Limb (tissue), 2 donors: ENCODE data around the gene TBXAS1.

ENCODE experiments used
- DNase-seq, 2 donors: peaks; one replicate each; pipeline ENCODE4 v3.0.0-alpha.2; 2016; ENCODE audit errors: extremely low spot score in 2 of 2

The TBXAS1 gene

GRCh38 chr7:140047197-140047596 lies 218.1 kb downstream of the TBXAS1 start:
- no peak for DNase-seq

GRCh38 chr7:140048138-140048537 lies 219.1 kb downstream of the TBXAS1 start:
- DNase-seq: no peak

GRCh38 chr7:140048989-140049338 lies 219.9 kb downstream of the TBXAS1 start:
- DNase-seq: no peak

- no peak for DNase-seq
These were observed 220.4 kb downstream of the TBXAS1 start for GRCh38 chr7:140049339-140050024.

GRCh38 chr7:140050100-140050499 lies 221.0 kb downstream of the TBXAS1 start:
- DNase-seq: no peak

GRCh38 chr7:140051820-140052219 lies 222.8 kb downstream of the TBXAS1 start:
- DNase-seq: no peak

GRCh38 chr7:140053812-140054539 lies 224.9 kb downstream of the TBXAS1 start:
- DNase-seq: no peak

- DNase-seq: no peak
These were observed 225.7 kb downstream of the TBXAS1 start for GRCh38 chr7:140054751-140055150.

GRCh38 chr7:140055833-140056232 lies 226.8 kb downstream of the TBXAS1 start:
- DNase-seq: no peak

GRCh38 chr7:140056431-140057142 lies 227.5 kb downstream of the TBXAS1 start:
- DNase-seq: no peak

GRCh38 chr7:140057143-140057535 lies 228.1 kb downstream of the TBXAS1 start:
- no peak for DNase-seq

- no peak for DNase-seq
These were observed 229.5 kb downstream of the TBXAS1 start for GRCh38 chr7:140058517-140058916.

- DNase-seq: no peak
These were observed 230.5 kb downstream of the TBXAS1 start for GRCh38 chr7:140059273-140060242.

- DNase-seq: no peak
These were observed 231.2 kb downstream of the TBXAS1 start for GRCh38 chr7:140060243-140060630.

- no peak for DNase-seq
These were observed 231.9 kb downstream of the TBXAS1 start for GRCh38 chr7:140060788-140061606.

- no peak for DNase-seq
These were observed 232.5 kb downstream of the TBXAS1 start for GRCh38 chr7:140061607-140061930.

GRCh38 chr7:140062118-140062527 lies 233.1 kb downstream of the TBXAS1 start:
- DNase-seq: no peak

- DNase-seq: peak; percentile 48 to 83
These were observed 233.7 kb downstream of the TBXAS1 start, which contains the start of gene PARP12 for GRCh38 chr7:140062528-140063299. Gene PARP12, minus strand, starts transcription at chr7:140062951. Its CDS starts 104 bp downstream, at chr7:140062847.

- DNase-seq: no peak
These were observed 238.0 kb downstream of the TBXAS1 start for GRCh38 chr7:140067052-140067451.

GRCh38 chr7:140068033-140068432 lies 239.0 kb downstream of the TBXAS1 start:
- no peak for DNase-seq
